CD4-positive, alpha-beta T cell treated with Interleukin-1 beta for 1 hour (primary cell): ENCODE measurements around the gene SERPINI1.

Experiments used
- DNase-seq, 2 donors: peaks; one replicate each; pipeline ENCODE4 v3.0.0-alpha.2; 2020 to 2022

The SERPINI1 gene

GRCh38 chr3:167735233-167736138 is at the start of gene SERPINI1:
Gene SERPINI1 (plus strand): TSS chr3:167735721. CDS start chr3:167789129, 53,408 bp downstream.
- peak; percentile 75 for DNase-seq

GRCh38 chr3:167691366-167691765 is 44.2 kb upstream of the SERPINI1 start:
- DNase-seq, result peak; percentile 13 to 44

- no peak for DNase-seq
These were observed 41.4 kb upstream of the SERPINI1 start for GRCh38 chr3:167694121-167694520.

GRCh38 chr3:167700046-167700445 is 35.5 kb upstream of the SERPINI1 start:
- no peak for DNase-seq

- DNase-seq, result no peak
These were observed 34.6 kb upstream of the SERPINI1 start for GRCh38 chr3:167700926-167701325.

GRCh38 chr3:167705840-167706239 is 29.7 kb upstream of the SERPINI1 start:
- DNase-seq, result no peak

- no peak for DNase-seq
These were observed 25.8 kb upstream of the SERPINI1 start for GRCh38 chr3:167709690-167710089.

GRCh38 chr3:167710552-167710951 is 25.0 kb upstream of the SERPINI1 start:
- DNase-seq, result no peak

- DNase-seq, result no peak
These were observed 24.1 kb upstream of the SERPINI1 start for GRCh38 chr3:167711439-167711838.

GRCh38 chr3:167712445-167712844 is 23.1 kb upstream of the SERPINI1 start:
- DNase-seq, result no peak

GRCh38 chr3:167714871-167715270 is 20.6 kb upstream of the SERPINI1 start:
- DNase-seq, result no peak

GRCh38 chr3:167716920-167717319 is 18.6 kb upstream of the SERPINI1 start:
- DNase-seq, result no peak

GRCh38 chr3:167718582-167718981 is 16.9 kb upstream of the SERPINI1 start:
- DNase-seq, result no peak

- DNase-seq, result no peak
These were observed 12.5 kb upstream of the SERPINI1 start for GRCh38 chr3:167723025-167723512.

GRCh38 chr3:167723872-167724271 is 11.6 kb upstream of the SERPINI1 start:
- no peak for DNase-seq

GRCh38 chr3:167728176-167728575 is 7.3 kb upstream of the SERPINI1 start:
- DNase-seq, result no peak

GRCh38 chr3:167728632-167729323 is 6.7 kb upstream of the SERPINI1 start:
- DNase-seq, result no peak

GRCh38 chr3:167729591-167729990 is 5.9 kb upstream of the SERPINI1 start:
- DNase-seq, result no peak

GRCh38 chr3:167731393-167731792 is 4.1 kb upstream of the SERPINI1 start:
- no peak for DNase-seq

GRCh38 chr3:167732313-167733065 is 3.0 kb upstream of the SERPINI1 start:
- DNase-seq, result no peak

- DNase-seq, result peak in 1 of 2 donors; percentile 22
These were observed 1.5 kb upstream of the SERPINI1 start for GRCh38 chr3:167733961-167734497.

GRCh38 chr3:167734498-167735232 is 856 bp upstream of the SERPINI1 start, which contains the start of gene PDCD10:
Gene PDCD10 (minus strand): TSS chr3:167734892. CDS start chr3:167720157, 14,735 bp downstream.
- peak; percentile 97 to 98 for DNase-seq
